Neural cell (in vitro differentiated cells): ENCODE data around the gene CNTN4. TPM values are rescaled to one million over a fixed set of nuclear protein-coding genes. Genes with fewer than 3 reads are reported as not detected.
A peak's percentile ranks its signal among the peaks of the same experiment; 100 is the strongest.

ENCODE experiments used
- H2AFZ ChIP-seq: fragments of 200-600, 300-800 bp; sonication (generic), shearing (Covaris generic); 2 replicates; pipeline ENCODE4 v1.6.0; 2014; ENCODE audit warnings: low read depth, mild to moderate bottlenecking, antibody characterized with exemption, low read length, moderate library complexity
- H3F3A ChIP-seq: fragments of 200-600 bp; shearing (Covaris generic); 2 replicates; pipeline ENCODE4 v1.6.1; 2016; ENCODE audit warnings: mild to moderate bottlenecking, moderate library complexity, mixed read lengths, antibody characterized with exemption, low read length; ENCODE audit not compliant: insufficient read depth, poor library complexity, severe bottlenecking
- H3K27ac ChIP-seq: fragments of 200-600, 300-800 bp; sonication (generic), shearing (Covaris generic); 2 replicates; pipeline ENCODE4 v1.5.1; 2014; ENCODE audit warnings: mild to moderate bottlenecking, low read length, moderate library complexity
- H3K27me3 ChIP-seq: fragments of 300-800, 200-600 bp; sonication (generic), shearing (Covaris generic); 2 replicates; pipeline ENCODE4 v1.6.0; 2014; ENCODE audit warnings: mild to moderate bottlenecking, low read depth, low read length, moderate library complexity; ENCODE audit not compliant: insufficient read depth
- H3K36me3 ChIP-seq: fragments of 300-800, 200-600 bp; sonication (generic), shearing (Covaris generic); 2 replicates; pipeline ENCODE4 v1.5.1; 2014; ENCODE audit warnings: mild to moderate bottlenecking, antibody characterized with exemption, low read length, moderate library complexity; ENCODE audit not compliant: insufficient read depth
- H3K4me2 ChIP-seq: fragments of 300-800, 200-600 bp; sonication (generic), shearing (Covaris generic); 2 replicates; pipeline ENCODE4 v1.6.0; 2014; ENCODE audit warnings: mild to moderate bottlenecking, low read length
- H3K4me3 ChIP-seq: fragments of 300-800, 200-600 bp; sonication (generic), shearing (Covaris generic); 2 replicates; pipeline ENCODE4 v1.5.1; 2014; ENCODE audit warnings: mild to moderate bottlenecking, low read length, moderate library complexity
- H3K79me2 ChIP-seq: fragments of 200-600 bp; shearing (Covaris generic); replicated peaks from 2 replicates; pipeline ENCODE4 v1.6.0; 2014; ENCODE audit warnings: mild to moderate bottlenecking, low read length, moderate library complexity; ENCODE audit not compliant: insufficient read depth
- H3K9ac ChIP-seq: fragments of 300-800, 200-600 bp; sonication (generic), shearing (Covaris generic); 2 replicates; pipeline ENCODE4 v1.6.1; 2016; ENCODE audit warnings: mild to moderate bottlenecking, low read length, mixed read lengths
- H3K9me2 ChIP-seq: fragments of 200-600 bp; shearing (Covaris generic); 2 replicates; pipeline ENCODE4 v1.6.1; 2016; ENCODE audit warnings: mild to moderate bottlenecking, low read length, mixed read lengths; ENCODE audit not compliant: insufficient read depth
- H3K9me3 ChIP-seq: fragments of 200-600, 300-800 bp; sonication (generic), shearing (Covaris generic); 2 replicates; pipeline ENCODE4 v1.6.1; 2016; ENCODE audit warnings: mild to moderate bottlenecking, mixed run types, low read length, moderate library complexity, mixed read lengths
- H4K20me1 ChIP-seq: fragments of 200-600 bp; shearing (Covaris generic); 2 replicates; pipeline ENCODE4 v1.6.1; 2016; ENCODE audit warnings: mild to moderate bottlenecking, mixed run types; ENCODE audit not compliant: insufficient read depth
- CTCF ChIP-seq: fragments of 450-650 bp; IDR thresholded peaks from 2 replicates; pipeline ENCODE4 v1.5.1; 2014; ENCODE audit warnings: antibody characterized with exemption, mild to moderate bottlenecking, moderate library complexity; ENCODE audit not compliant: poor library complexity, severe bottlenecking
- EP300 ChIP-seq: fragments of 450-650 bp; conservative IDR thresholded peaks from 2 replicates; pipeline ENCODE4 v1.6.1; 2014; ENCODE audit warnings: antibody characterized with exemption, mild to moderate bottlenecking, moderate library complexity; ENCODE audit not compliant: poor library complexity, severe bottlenecking
- EZH2 ChIP-seq: fragments of 200-600, 300-800 bp; shearing (Covaris generic), sonication (generic); IDR thresholded peaks from 2 replicates; pipeline ENCODE4 v1.6.1; 2014; ENCODE audit warnings: antibody characterized with exemption, low read length, borderline replicate concordance, mild to moderate bottlenecking; ENCODE audit not compliant: insufficient read depth, poor library complexity, severe bottlenecking
- MXI1 ChIP-seq: fragments of 450-650 bp; conservative IDR thresholded peaks from 2 replicates; pipeline ENCODE4 v1.6.1; 2014; ENCODE audit warnings: antibody characterized with exemption, mild to moderate bottlenecking; ENCODE audit not compliant: poor library complexity, severe bottlenecking
- POLR2AphosphoS5 ChIP-seq: IDR thresholded peaks from 2 replicates; pipeline ENCODE4 v1.6.1; 2012
- REST ChIP-seq: IDR thresholded peaks from 2 replicates; pipeline ENCODE4 v1.6.1; 2012; ENCODE audit warnings: borderline replicate concordance
- SMC3 ChIP-seq: fragments of 450-650 bp; conservative IDR thresholded peaks from 2 replicates; pipeline ENCODE4 v1.6.1; 2014; ENCODE audit warnings: antibody characterized with exemption, mild to moderate bottlenecking, moderate library complexity; ENCODE audit not compliant: poor library complexity
- TAF1 ChIP-seq: IDR thresholded peaks from 2 replicates; pipeline ENCODE4 v1.6.1; 2012; ENCODE audit warnings: low read depth
- polyA plus RNA-seq: library from polyadenylated mRNA; depleted of rRNA; stranded (reverse); fragments of >200 nt; gene quantifications from 2 replicates; pipeline ENCODE4 v1.2.3, GENCODE V29; 2014

Gene CNTN4
- polyA plus RNA-seq, 1 donor from 2014 or later, result 10.6 TPM

- H3F3A ChIP-seq, result no peaks in the 10 kb centered on the region
- no peaks in the 10 kb centered on the region for H3K36me3 ChIP-seq
- H3K9me2 ChIP-seq, result no peaks in the 10 kb centered on the region
- H3K9ac ChIP-seq, result no peak overlapping the region
- H3K4me3 ChIP-seq, result no peak overlapping the region
- H3K27ac ChIP-seq, result no peak overlapping the region
- H3K27me3 ChIP-seq, result peaks cover 15% of the 10 kb centered on the region
- H3K4me2 ChIP-seq, result no peak overlapping the region
- TF ChIP-seq TAF1, result no peak
- no peak for TF ChIP-seq EP300
- TF ChIP-seq EZH2, result no peak
- TF ChIP-seq MXI1, result no peak
- no peak for TF ChIP-seq SMC3
- no peak for TF ChIP-seq POLR2AphosphoS5
- no peak for TF ChIP-seq REST
- TF ChIP-seq CTCF, result no peak
- H4K20me1 ChIP-seq, result no peaks in the 10 kb centered on the region
- H2AFZ ChIP-seq, result no peak overlapping the region
- H3K79me2 ChIP-seq, result no peaks in the 10 kb centered on the region
- H3K9me3 ChIP-seq, result no peaks in the 10 kb centered on the region
Measured at GRCh38 chr3:2790266-2790815, 691.7 kb downstream of the CNTN4 start.

- Histone ChIP-seq H3K27me3 (peaks cover 15% of the 10 kb centered on the region), H4K20me1 (no peaks in the 10 kb centered on the region), H3K4me3 (no peak overlapping the region), H3K4me2 (no peak overlapping the region), H3K9ac (no peak overlapping the region), H3F3A (no peaks in the 10 kb centered on the region), H3K36me3 (no peaks in the 10 kb centered on the region), H2AFZ (no peak overlapping the region), H3K9me2 (no peaks in the 10 kb centered on the region), H3K27ac (no peak overlapping the region), H3K79me2 (no peaks in the 10 kb centered on the region), H3K9me3 (no peaks in the 10 kb centered on the region)
- TF ChIP-seq EP300 (peak; percentile 83), EZH2 (no peak), POLR2AphosphoS5 (peak; percentile 76), MXI1 (no peak)
Measured at GRCh38 chr3:2792432-2792831, 693.8 kb downstream of the CNTN4 start.

GRCh38 chr3:2793987-2794386 lies 695.3 kb downstream of the CNTN4 start:
- TF ChIP-seq POLR2AphosphoS5 (no peak), REST (no peak)
- no peaks in the 10 kb centered on the region for H4K20me1 ChIP-seq
- H3K4me3 ChIP-seq, result no peak overlapping the region

More at GRCh38 chr3:2793987-2794386, 695.3 kb downstream of the CNTN4 start:
- peaks cover 15% of the 10 kb centered on the region for H3K27me3 ChIP-seq
- H3K9me2 ChIP-seq, result no peaks in the 10 kb centered on the region
- no peaks in the 10 kb centered on the region for H3F3A ChIP-seq
- no peak overlapping the region for H2AFZ ChIP-seq
- no peak overlapping the region for H3K4me2 ChIP-seq
- H3K9me3 ChIP-seq, result no peaks in the 10 kb centered on the region
- H3K9ac ChIP-seq, result no peak overlapping the region
- H3K27ac ChIP-seq, result no peak overlapping the region
- no peaks in the 10 kb centered on the region for H3K79me2 ChIP-seq
- no peaks in the 10 kb centered on the region for H3K36me3 ChIP-seq
